ENCODE data around the gene LST1. TPM values are rescaled to one million over a fixed set of nuclear protein-coding genes. Genes with fewer than 3 reads are reported as not detected.
A peak's percentile ranks its signal among the peaks of the same experiment; 100 is the strongest.

Gene LST1
- total RNA-seq, 2 experiments from 2014 or later = 3.0 to 4.2 TPM

GRCh38 chr6:31634969-31635575 lies 49.0 kb downstream of the LST1 start:
- Histone ChIP-seq H3K9me2 (ENCODE audit: insufficient read depth, low read length) (no peaks in the 10 kb centered on the region), H3K27ac (ENCODE audit: low read depth, low read length, poor library complexity, severe bottlenecking) (no peak overlapping the region), H4K20me1 (ENCODE audit: insufficient read depth, low read length) (no peaks in the 10 kb centered on the region; the same call in 1 of the 2 replicates), H2AFZ (ENCODE audit: low read length) (no peak overlapping the region), H3K4me3 (ENCODE audit: low read depth, low read length, poor library complexity, severe bottlenecking) (no peak overlapping the region), H3K36me3 (ENCODE audit: insufficient read depth, low read length) (peaks cover 99% of the 10 kb centered on the region), H3K4me1 (ENCODE audit: insufficient read depth, low read length, poor library complexity, severe bottlenecking) (peaks cover 10% of the 10 kb centered on the region), H3K4me2 (ENCODE audit: low read length) (no peak overlapping the region), H3K9me3 (ENCODE audit: low read length) (no peaks in the 10 kb centered on the region), H3K79me2 (ENCODE audit: insufficient read depth, low read depth, low read length) (no peaks in the 10 kb centered on the region)
- BruUV-seq (replicated peaks) = no TSS peak
- no peak for DNase-seq (ENCODE audit: low spot score)
- no peak for TF ChIP-seq EZH2phosphoT487 (IDR thresholded peaks at IDR 0.05; ENCODE audit: borderline replicate concordance, low read depth, low read length)
- no peak for TF ChIP-seq CTCF (conservative IDR thresholded peaks at IDR 0.05; ENCODE audit: low read length)
- intact Hi-C loops (cut with micrococcal nuclease; ENCODE audit: unreplicated experiment) = no loop called here
- CTCF ChIA-PET (ENCODE audit: unreplicated experiment) = no interaction called here
- POLR2A ChIA-PET = no interaction called here

GRCh38 chr6:31636698-31637596 lies 50.9 kb downstream of the LST1 start:
- POLR2A ChIA-PET = no interaction called here
- no peak overlapping the region for H3K4me2 ChIP-seq (ENCODE audit: low read length)

More at GRCh38 chr6:31636698-31637596, 50.9 kb downstream of the LST1 start:
- intact Hi-C loops (cut with micrococcal nuclease; ENCODE audit: unreplicated experiment) = no loop called here
- TF ChIP-seq EZH2phosphoT487 (IDR thresholded peaks at IDR 0.05; ENCODE audit: borderline replicate concordance, low read depth, low read length) (no peak), CTCF (conservative IDR thresholded peaks at IDR 0.05; ENCODE audit: low read length) (no peak)
- DNase-seq (ENCODE audit: low spot score) = no peak
- Histone ChIP-seq H3K4me1 (ENCODE audit: insufficient read depth, low read length, poor library complexity, severe bottlenecking) (peaks cover 10% of the 10 kb centered on the region), H4K20me1 (ENCODE audit: insufficient read depth, low read length) (no peaks in the 10 kb centered on the region), H3K27ac (ENCODE audit: low read depth, low read length, poor library complexity, severe bottlenecking) (no peak overlapping the region), H3K36me3 (ENCODE audit: insufficient read depth, low read length) (peaks cover 99% of the 10 kb centered on the region), H3K9me2 (ENCODE audit: insufficient read depth, low read length) (no peaks in the 10 kb centered on the region), H3K9me3 (ENCODE audit: low read length) (no peaks in the 10 kb centered on the region), H3K79me2 (ENCODE audit: insufficient read depth, low read depth, low read length) (no peaks in the 10 kb centered on the region), H2AFZ (ENCODE audit: low read length) (no peak overlapping the region), H3K4me3 (ENCODE audit: low read depth, low read length, poor library complexity, severe bottlenecking) (no peak overlapping the region)
- TSS peak; percentile 53 for BruUV-seq (replicated peaks)
- CTCF ChIA-PET (ENCODE audit: unreplicated experiment) = no interaction called here

Small RNA genes within 50 kb of the gene (microRNA-seq; reads per million reads assigned to microRNA genes)
- not detected for gene MIR6832 (ENCODE audit: borderline replicate concordance)

Small RNA genes within 50 kb of the gene (small RNA-seq; reads per million reads assigned to genes)
- gene MIR6832 (not detected), gene SNORA38 (12.4 reads per million, percentile 96 among the genes with 10 or more reads in this experiment), gene SNORD117 (117 reads per million, percentile 99 among the genes with 10 or more reads in this experiment), gene SNORD84 (not detected), gene UQCRHP1 (not detected)

Other genes starting within 250 kb of the LST1 start
Only the 30 nearest of the 35 such genes appear.
- gene MICA, start 182.7 kb upstream of the LST1 start, total RNA-seq (2014; rRNA removed; shearing (Covaris generic)) = 11.9 and 15.3 TPM in 2 replicates
- 8.3 and 9.9 TPM in 2 replicates for gene MICA, start 182.7 kb upstream of the LST1 start, total RNA-seq (2022)
- gene MICB, start 88.1 kb upstream of the LST1 start, total RNA-seq (2014; rRNA removed; shearing (Covaris generic)) = 24.2 and 26.3 TPM in 2 replicates
- gene MICB, start 88.1 kb upstream of the LST1 start, total RNA-seq (2022) = 32.4 and 33.9 TPM in 2 replicates
- gene MCCD1, start 57.3 kb upstream of the LST1 start, total RNA-seq (2014; rRNA removed; shearing (Covaris generic)) = not detected in 2 replicates
- gene MCCD1, start 57.3 kb upstream of the LST1 start, total RNA-seq (2022) = not detected in 2 replicates
- gene DDX39B, start 44.3 kb upstream of the LST1 start, total RNA-seq (2014; rRNA removed; shearing (Covaris generic)) = 736 and 747 TPM in 2 replicates
- 478 and 481 TPM in 2 replicates for gene DDX39B, start 44.3 kb upstream of the LST1 start, total RNA-seq (2022)
- gene ATP6V1G2, start 39.7 kb upstream of the LST1 start, total RNA-seq (2014; rRNA removed; shearing (Covaris generic)) = 3.8 and 4.2 TPM in 2 replicates
- 14.1 and 15.9 TPM in 2 replicates for gene ATP6V1G2, start 39.7 kb upstream of the LST1 start, total RNA-seq (2022)
- 17.1 and 21.8 TPM in 2 replicates for gene NFKBIL1, start 38.7 kb upstream of the LST1 start, total RNA-seq (2014; rRNA removed; shearing (Covaris generic))
- gene NFKBIL1, start 38.7 kb upstream of the LST1 start, total RNA-seq (2022) = 22.7 and 23.2 TPM in 2 replicates
- gene LTA, start 14.0 kb upstream of the LST1 start, total RNA-seq (2014; rRNA removed; shearing (Covaris generic)) = 0.98 and 1.1 TPM in 2 replicates
- 4.1 and 4.3 TPM in 2 replicates for gene LTA, start 14.0 kb upstream of the LST1 start, total RNA-seq (2022)
- 1.7 and 3.5 TPM in 2 replicates for gene TNF, start 10.7 kb upstream of the LST1 start, total RNA-seq (2014; rRNA removed; shearing (Covaris generic))
- gene TNF, start 10.7 kb upstream of the LST1 start, total RNA-seq (2022) = 2.5 TPM in 2 replicates
- gene LTB, start 3.9 kb upstream of the LST1 start, total RNA-seq (2014; rRNA removed; shearing (Covaris generic)) = 36.5 and 46.8 TPM in 2 replicates
- 36.9 and 39.2 TPM in 2 replicates for gene LTB, start 3.9 kb upstream of the LST1 start, total RNA-seq (2022)
- 1.6 TPM in 1 of 2 replicates, not detected in the other for gene NCR3, start 6.7 kb downstream of the LST1 start, total RNA-seq (2014; rRNA removed; shearing (Covaris generic))
- gene NCR3, start 6.7 kb downstream of the LST1 start, total RNA-seq (2022) = 0.74 and 2.0 TPM in 2 replicates
- gene AIF1, start 29.0 kb downstream of the LST1 start, total RNA-seq (2014; rRNA removed; shearing (Covaris generic)) = 15.3 and 22.0 TPM in 2 replicates
- gene AIF1, start 29.0 kb downstream of the LST1 start, total RNA-seq (2022) = 16.3 and 17.2 TPM in 2 replicates
- gene PRRC2A, start 34.4 kb downstream of the LST1 start, total RNA-seq (2014; rRNA removed; shearing (Covaris generic)) = 113 and 156 TPM in 2 replicates
- gene PRRC2A, start 34.4 kb downstream of the LST1 start, total RNA-seq (2022) = 355 and 379 TPM in 2 replicates
- 191 and 233 TPM in 2 replicates for gene BAG6, start 66.4 kb downstream of the LST1 start, total RNA-seq (2014; rRNA removed; shearing (Covaris generic))
- 320 and 323 TPM in 2 replicates for gene BAG6, start 66.4 kb downstream of the LST1 start, total RNA-seq (2022)
- 0.13 and 1.5 TPM in 2 replicates for gene APOM, start 69.6 kb downstream of the LST1 start, total RNA-seq (2014; rRNA removed; shearing (Covaris generic))
- 2.1 and 3.6 TPM in 2 replicates for gene APOM, start 69.6 kb downstream of the LST1 start, total RNA-seq (2022)
- 17.5 and 18.5 TPM in 2 replicates for gene C6orf47, start 74.5 kb downstream of the LST1 start, total RNA-seq (2014; rRNA removed; shearing (Covaris generic))
- 16.7 and 17.4 TPM in 2 replicates for gene C6orf47, start 74.5 kb downstream of the LST1 start, total RNA-seq (2022)
- 34.3 and 50.9 TPM in 2 replicates for gene GPANK1, start 78.7 kb downstream of the LST1 start, total RNA-seq (2014; rRNA removed; shearing (Covaris generic))
- 38.8 and 40.7 TPM in 2 replicates for gene GPANK1, start 78.7 kb downstream of the LST1 start, total RNA-seq (2022)
- 207 and 230 TPM in 2 replicates for gene CSNK2B, start 79.8 kb downstream of the LST1 start, total RNA-seq (2014; rRNA removed; shearing (Covaris generic))
- gene CSNK2B, start 79.8 kb downstream of the LST1 start, total RNA-seq (2022) = 245 and 254 TPM in 2 replicates
- gene LY6G5B, start 83.7 kb downstream of the LST1 start, total RNA-seq (2014; rRNA removed; shearing (Covaris generic)) = 12.3 and 15.9 TPM in 2 replicates
- 28.7 and 32.0 TPM in 2 replicates for gene LY6G5B, start 83.7 kb downstream of the LST1 start, total RNA-seq (2022)
- gene LY6G5C, start 94.8 kb downstream of the LST1 start, total RNA-seq (2014; rRNA removed; shearing (Covaris generic)) = 1.6 and 1.8 TPM in 2 replicates
- gene LY6G5C, start 94.8 kb downstream of the LST1 start, total RNA-seq (2022) = 2.5 and 3.5 TPM in 2 replicates
- 28.6 and 34.8 TPM in 2 replicates for gene ABHD16A, start 117.0 kb downstream of the LST1 start, total RNA-seq (2014; rRNA removed; shearing (Covaris generic))
- gene ABHD16A, start 117.0 kb downstream of the LST1 start, total RNA-seq (2022) = 32.7 and 35.2 TPM in 2 replicates
- gene LY6G6F, start 120.6 kb downstream of the LST1 start, total RNA-seq (2014; rRNA removed; shearing (Covaris generic)) = not detected in 2 replicates
- not detected in 2 replicates for gene LY6G6F, start 120.6 kb downstream of the LST1 start, total RNA-seq (2022)
- not detected in 2 replicates for gene LY6G6D, start 129.1 kb downstream of the LST1 start, total RNA-seq (2014; rRNA removed; shearing (Covaris generic))
- not detected in 2 replicates for gene LY6G6D, start 129.1 kb downstream of the LST1 start, total RNA-seq (2022)
- gene LY6G6C, start 135.5 kb downstream of the LST1 start, total RNA-seq (2014; rRNA removed; shearing (Covaris generic)) = not detected in 2 replicates
- not detected in 2 replicates for gene LY6G6C, start 135.5 kb downstream of the LST1 start, total RNA-seq (2022)
- gene MPIG6B, start 137.1 kb downstream of the LST1 start, total RNA-seq (2014; rRNA removed; shearing (Covaris generic)) = not detected in 2 replicates
- gene MPIG6B, start 137.1 kb downstream of the LST1 start, total RNA-seq (2022) = not detected in 2 replicates
- gene DDAH2, start 143.0 kb downstream of the LST1 start, total RNA-seq (2014; rRNA removed; shearing (Covaris generic)) = 14.0 and 20.6 TPM in 2 replicates
- 20.4 and 26.4 TPM in 2 replicates for gene DDAH2, start 143.0 kb downstream of the LST1 start, total RNA-seq (2022)
- 376 and 413 TPM in 2 replicates for gene CLIC1, start 150.3 kb downstream of the LST1 start, total RNA-seq (2014; rRNA removed; shearing (Covaris generic))
- gene CLIC1, start 150.3 kb downstream of the LST1 start, total RNA-seq (2022) = 314 and 318 TPM in 2 replicates
- gene MSH5, start 153.7 kb downstream of the LST1 start, total RNA-seq (2014; rRNA removed; shearing (Covaris generic)) = 104 and 108 TPM in 2 replicates
- gene MSH5, start 153.7 kb downstream of the LST1 start, total RNA-seq (2022) = 218 and 258 TPM in 2 replicates
- gene SAPCD1, start 176.4 kb downstream of the LST1 start, total RNA-seq (2014; rRNA removed; shearing (Covaris generic)) = 31.3 and 47.1 TPM in 2 replicates
- gene SAPCD1, start 176.4 kb downstream of the LST1 start, total RNA-seq (2022) = 53.5 and 66.8 TPM in 2 replicates
- gene VWA7, start 191.1 kb downstream of the LST1 start, total RNA-seq (2014; rRNA removed; shearing (Covaris generic)) = 2.1 and 2.2 TPM in 2 replicates
- 3.7 and 6.5 TPM in 2 replicates for gene VWA7, start 191.1 kb downstream of the LST1 start, total RNA-seq (2022)
- 47.0 and 51.2 TPM in 2 replicates for gene VARS1, start 209.5 kb downstream of the LST1 start, total RNA-seq (2014; rRNA removed; shearing (Covaris generic))
- gene VARS1, start 209.5 kb downstream of the LST1 start, total RNA-seq (2022) = 118 and 137 TPM in 2 replicates

All from OCI-LY7 (cell line).